HepG2 (cell line): ENCODE results near the gene AMOTL2. TPM values are rescaled to one million over a fixed set of nuclear protein-coding genes. Genes with fewer than 3 reads are reported as not detected.

Source experiments
- BRCA1 ChIP-seq: sonication (generic); formaldehyde crosslinking; IDR thresholded peaks from 2 replicates; pipeline ENCODE4 v1.4.0; 2020; ENCODE audit warnings: missing genetic modification reagents
- ETV5 ChIP-seq: IDR thresholded peaks from 2 replicates; pipeline ENCODE4 v1.6.1; 2018; ENCODE audit warnings: missing biosample characterization, missing genetic modification reagents, inconsistent platforms, borderline replicate concordance
- FOXA3 ChIP-seq: IDR thresholded peaks from 2 replicates; pipeline ENCODE4 v1.6.1; 2016; ENCODE audit warnings: missing genetic modification reagents, missing compliant biosample characterization
- ISX ChIP-seq: sonication (generic); formaldehyde crosslinking; conservative IDR thresholded peaks from 2 replicates; pipeline ENCODE4 v1.5.0; 2020; ENCODE audit warnings: missing genetic modification reagents
- MYC ChIP-seq: sonication (generic); formaldehyde crosslinking; IDR thresholded peaks from 2 replicates; pipeline ENCODE4 v1.9.0; 2021; ENCODE audit warnings: missing genetic modification reagents, borderline replicate concordance
- NCOA2 ChIP-seq: sonication (generic); formaldehyde crosslinking; IDR thresholded peaks from 2 replicates; pipeline ENCODE4 v1.8.0; 2022; ENCODE audit warnings: inconsistent platforms
- NFE2 ChIP-seq: sonication (generic); formaldehyde crosslinking; IDR thresholded peaks from 2 replicates; pipeline ENCODE4 v1.4.0; 2020; ENCODE audit warnings: missing genetic modification reagents
- PRDM15 ChIP-seq: sonication (generic); formaldehyde crosslinking; IDR thresholded peaks from 2 replicates; pipeline ENCODE4 v1.4.0; 2020; ENCODE audit warnings: missing genetic modification reagents
- SAP130 ChIP-seq: IDR thresholded peaks from 2 replicates; pipeline ENCODE4 v1.6.1; 2016; ENCODE audit warnings: low read depth
- SOX13 ChIP-seq, 3 experiments: fragments of 450-650 bp in 1 of 3; sonication (generic) in 1 of 3; formaldehyde crosslinking in 1 of 3; IDR thresholded peaks in 2 of 3; conservative IDR thresholded peaks in 1 of 3; 2 replicates each; pipeline versions ENCODE4 v1.5.0 to v1.6.1; 2016 to 2020; ENCODE audit warnings: antibody characterized with exemption in 1 of 3, mild to moderate bottlenecking in 1 of 3, missing compliant biosample characterization in 1 of 3, missing genetic modification reagents in 1 of 3, moderate library complexity in 1 of 3
- SP1 ChIP-seq, 2 experiments: fragments of 450-650 bp in 1 of 2; sonication (generic) in 1 of 2; formaldehyde crosslinking in 1 of 2; IDR thresholded peaks; 2 replicates each; pipeline versions ENCODE4 v1.4.0 to v1.6.1; 2016 to 2020; ENCODE audit warnings: missing genetic modification reagents in 1 of 2
- THRA ChIP-seq: sonication (generic); formaldehyde crosslinking; IDR thresholded peaks from 2 replicates; pipeline ENCODE4 v1.4.0; 2020; ENCODE audit warnings: missing genetic modification reagents, borderline replicate concordance
- ZKSCAN8 ChIP-seq: IDR thresholded peaks from 2 replicates; pipeline ENCODE4 v1.6.1; 2016; ENCODE audit warnings: borderline replicate concordance, missing genetic modification reagents, missing compliant biosample characterization
- ZNF160 ChIP-seq: sonication (generic); formaldehyde crosslinking; IDR thresholded peaks from 2 replicates; pipeline ENCODE4 v1.8.0; 2022; ENCODE audit warnings: mild to moderate bottlenecking, inconsistent platforms, missing genetic modification reagents
- ZNF746 ChIP-seq: sonication (generic); formaldehyde crosslinking; IDR thresholded peaks from 2 replicates; pipeline ENCODE4 v1.8.0; 2022; ENCODE audit warnings: mild to moderate bottlenecking, missing genetic modification reagents
- polyA plus RNA-seq, 8 experiments: library from polyadenylated mRNA; depleted of rRNA in 3 of 8; stranded (reverse) in 7 of 8; unstranded in 1 of 8; fragments of >200 nt; fragmentation: Illumina TruSeq in 4 of 8; extraction: Trizol in 4 of 8; gene quantifications; 2 replicates each; pipeline versions ENCODE4 v1.2.1 to v1.2.3, GENCODE V29; 2011 to 2016; ENCODE audit warnings: low read depth in 4 of 8, missing spikeins in 1 of 8, mixed read lengths in 1 of 8; ENCODE audit not compliant: insufficient read depth in 1 of 8
- total RNA-seq, 5 experiments: library from RNA; depleted of rRNA; stranded (reverse); fragments of >200 nt; fragmentation: Illumina TruSeq; extraction: Trizol; gene quantifications; 2 replicates each; pipeline ENCODE4 v1.2.3, GENCODE V29; 2016; ENCODE audit warnings: low read depth in 1 of 5
- TF ChIP-seq, protein P1 (sequence below): sonication (generic); formaldehyde crosslinking; IDR thresholded peaks from 2 replicates; pipeline ENCODE4 v1.5.0; 2020; ENCODE audit warnings: mild to moderate bottlenecking, missing genetic modification reagents, moderate library complexity
- TF ChIP-seq, protein P2 (sequence below): sonication (generic); formaldehyde crosslinking; IDR thresholded peaks from 2 replicates; pipeline ENCODE4 v1.5.0; 2020; ENCODE audit warnings: mild to moderate bottlenecking, low read depth, missing genetic modification reagents, borderline replicate concordance
- TF ChIP-seq, protein P3 (sequence below): sonication (generic); formaldehyde crosslinking; IDR thresholded peaks from 2 replicates; pipeline ENCODE4 v1.5.0; 2020; ENCODE audit warnings: missing genetic modification reagents

Gene AMOTL2
- total and polyA plus RNA-seq, 2 of the 13 experiments (the other 11 are each of a cell fraction or from before 2014, with no cell fraction given), result 17.3 to 18.5 TPM

- TF ChIP-seq BRCA1, result peak; percentile 81
- peak; percentile 60; the same call in 1 of the 2 replicates for TF ChIP-seq MYC
- TF ChIP-seq ZNF160, result peak; percentile 73; the same call in 1 of the 2 replicates
- no peak for TF ChIP-seq ISX
- peak; percentile 58 for TF ChIP-seq FOXA3 (CRISPR knock-in tag)
- TF ChIP-seq PRDM15, result 0 out of 2 replicates have a peak, but pooled peaks have one; percentile 45
- peak; percentile 69; the same call in 1 of the 2 replicates for TF ChIP-seq THRA (CRISPR knock-in tag)
- no peak for TF ChIP-seq SOX13 (IDR thresholded peaks at IDR 0.05)
- TF ChIP-seq SOX13 (CRISPR knock-in tag; conservative IDR thresholded peaks at IDR 0.05 in 1 of 2, IDR thresholded peaks at IDR 0.05 in 1 of 2), result peak in 1 of 2 experiments; percentile 88; a peak in 2 of 4 replicates
- peak; percentile 79; the same call in 1 of the 2 replicates for TF ChIP-seq NCOA2
- TF ChIP-seq, protein P1, sequence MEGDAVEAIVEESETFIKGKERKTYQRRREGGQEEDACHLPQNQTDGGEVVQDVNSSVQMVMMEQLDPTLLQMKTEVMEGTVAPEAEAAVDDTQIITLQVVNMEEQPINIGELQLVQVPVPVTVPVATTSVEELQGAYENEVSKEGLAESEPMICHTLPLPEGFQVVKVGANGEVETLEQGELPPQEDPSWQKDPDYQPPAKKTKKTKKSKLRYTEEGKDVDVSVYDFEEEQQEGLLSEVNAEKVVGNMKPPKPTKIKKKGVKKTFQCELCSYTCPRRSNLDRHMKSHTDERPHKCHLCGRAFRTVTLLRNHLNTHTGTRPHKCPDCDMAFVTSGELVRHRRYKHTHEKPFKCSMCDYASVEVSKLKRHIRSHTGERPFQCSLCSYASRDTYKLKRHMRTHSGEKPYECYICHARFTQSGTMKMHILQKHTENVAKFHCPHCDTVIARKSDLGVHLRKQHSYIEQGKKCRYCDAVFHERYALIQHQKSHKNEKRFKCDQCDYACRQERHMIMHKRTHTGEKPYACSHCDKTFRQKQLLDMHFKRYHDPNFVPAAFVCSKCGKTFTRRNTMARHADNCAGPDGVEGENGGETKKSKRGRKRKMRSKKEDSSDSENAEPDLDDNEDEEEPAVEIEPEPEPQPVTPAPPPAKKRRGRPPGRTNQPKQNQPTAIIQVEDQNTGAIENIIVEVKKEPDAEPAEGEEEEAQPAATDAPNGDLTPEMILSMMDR (CRISPR knock-in tag), result no peak
- TF ChIP-seq SP1 (IDR thresholded peaks at IDR 0.05), result no peak
- TF ChIP-seq SP1 (CRISPR knock-in tag; IDR thresholded peaks at IDR 0.05), result peak; percentile 29; the same call in 1 of the 2 replicates
- peak; percentile 46; the same call in 1 of the 2 replicates for TF ChIP-seq ETV5 (CRISPR knock-in tag)
- TF ChIP-seq SAP130, result peak; percentile 77
- TF ChIP-seq ZNF746 (CRISPR knock-in tag), result peak; percentile 98
- TF ChIP-seq, protein P2, sequence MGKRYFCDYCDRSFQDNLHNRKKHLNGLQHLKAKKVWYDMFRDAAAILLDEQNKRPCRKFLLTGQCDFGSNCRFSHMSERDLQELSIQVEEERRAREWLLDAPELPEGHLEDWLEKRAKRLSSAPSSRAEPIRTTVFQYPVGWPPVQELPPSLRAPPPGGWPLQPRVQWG, result no peak
- TF ChIP-seq, protein P3, sequence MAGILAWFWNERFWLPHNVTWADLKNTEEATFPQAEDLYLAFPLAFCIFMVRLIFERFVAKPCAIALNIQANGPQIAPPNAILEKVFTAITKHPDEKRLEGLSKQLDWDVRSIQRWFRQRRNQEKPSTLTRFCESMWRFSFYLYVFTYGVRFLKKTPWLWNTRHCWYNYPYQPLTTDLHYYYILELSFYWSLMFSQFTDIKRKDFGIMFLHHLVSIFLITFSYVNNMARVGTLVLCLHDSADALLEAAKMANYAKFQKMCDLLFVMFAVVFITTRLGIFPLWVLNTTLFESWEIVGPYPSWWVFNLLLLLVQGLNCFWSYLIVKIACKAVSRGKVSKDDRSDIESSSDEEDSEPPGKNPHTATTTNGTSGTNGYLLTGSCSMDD (CRISPR knock-in tag), result no peak
- no peak for TF ChIP-seq ZKSCAN8 (CRISPR knock-in tag)
- TF ChIP-seq NFE2 (CRISPR knock-in tag), result no peak
These were observed at the start of gene AMOTL2 (continued) for GRCh38 chr3:134374105-134374790.
